H1 (cell line): ENCODE data around the gene METTL6. TPM values are rescaled to one million over a fixed set of nuclear protein-coding genes. Genes with fewer than 3 reads are reported as not detected.

Experiments used
- CTCF ChIA-PET: fragments of 300-600 bp; sonication (Branson Sonifier 250); formaldehyde crosslinking; loops from one replicate; lab custom pipeline; 2021; ENCODE audit not compliant: partially characterized antibody; lab: Charles Lee
- POLR2A ChIA-PET: fragments of 300-600 bp; sonication (Branson Sonifier 250); formaldehyde crosslinking; loops from one replicate; lab custom pipeline; 2021; ENCODE audit warnings: inconsistent platforms; ENCODE audit not compliant: partially characterized antibody; lab: Charles Lee
- DNase-seq, 2 experiments: peaks; one replicate each; pipeline versions ENCODE4 v3.0.0 to v3.0.0-alpha.2; 2010 to 2022; ENCODE audit warnings: low spot score in 2 of 2, low read depth in 1 of 2, mixed read lengths in 1 of 2
- FAIRE-seq: peaks from 2 replicates; lab custom pipeline; 2011; peaks lifted over from hg19 to GRCh38; lab: Jason Lieb, UNC
- H2AFZ ChIP-seq: 2 replicates; pipeline ENCODE4 v1.8.1; 2012; ENCODE audit warnings: low read length, inconsistent platforms
- H2AK5ac ChIP-seq: 2 replicates; pipeline ENCODE4 v1.6.1; 2013; ENCODE audit warnings: low read depth, low read length
- H2BK120ac ChIP-seq: replicated peaks from 2 replicates; pipeline ENCODE3; 2013; ENCODE audit warnings: low read depth, low read length, inconsistent platforms
- H2BK12ac ChIP-seq: 2 replicates; pipeline ENCODE4 v1.6.1; 2013; ENCODE audit warnings: low read depth, low read length
- H2BK15ac ChIP-seq: 2 replicates; pipeline ENCODE4 v1.6.1; 2013; ENCODE audit warnings: low read length
- H2BK20ac ChIP-seq: 2 replicates; pipeline ENCODE4 v1.6.1; 2013; ENCODE audit warnings: low read length
- H2BK5ac ChIP-seq: 2 replicates; pipeline ENCODE4 v1.6.1; 2013; ENCODE audit warnings: low read depth, low read length
- H3K14ac ChIP-seq: 2 replicates; pipeline ENCODE4 v1.6.1; 2013; ENCODE audit warnings: inconsistent platforms; ENCODE audit not compliant: insufficient read length
- H3K18ac ChIP-seq: 2 replicates; pipeline ENCODE4 v1.6.1; 2013; ENCODE audit warnings: low read length; ENCODE audit errors: extremely low read depth
- H3K23ac ChIP-seq: 2 replicates; pipeline ENCODE4 v1.6.1; 2013; ENCODE audit warnings: inconsistent platforms; ENCODE audit not compliant: insufficient read length
- H3K23me2 ChIP-seq: 2 replicates; pipeline ENCODE4 v1.6.1; 2013; ENCODE audit warnings: low read depth, low read length
- H3K27ac ChIP-seq: 2 replicates; pipeline ENCODE4 v1.6.1; 2011; ENCODE audit warnings: low read depth, low read length, inconsistent platforms
- H3K27me3 ChIP-seq, 4 experiments: replicated peaks in 1 of 4; 1 replicate in 1 of 4; 2 replicates in 3 of 4; pipeline versions ENCODE4 v1.6.1 to v1.8.1; 2011 to 2013; ENCODE audit warnings: low read length in 3 of 4, mild to moderate bottlenecking in 3 of 4, inconsistent platforms in 2 of 4, mixed read lengths in 2 of 4, moderate library complexity in 1 of 4; ENCODE audit not compliant: control insufficient read depth in 3 of 4, insufficient read depth in 3 of 4; ENCODE audit errors: extremely low read depth in 1 of 4
- H3K36me3 ChIP-seq, 4 experiments: 2 replicates each; pipeline versions ENCODE4 v1.6.1 to v1.8.1; 2011 to 2013; ENCODE audit warnings: mild to moderate bottlenecking in 4 of 4, low read length in 3 of 4, moderate library complexity in 2 of 4, control low read depth in 1 of 4, inconsistent platforms in 1 of 4; ENCODE audit not compliant: insufficient read depth in 4 of 4, control insufficient read depth in 2 of 4
- H3K4ac ChIP-seq: replicated peaks from 2 replicates; pipeline ENCODE3; 2013; ENCODE audit warnings: low read length, low read depth, mixed read lengths, inconsistent platforms; ENCODE audit not compliant: insufficient read length
- H3K4me1 ChIP-seq, 4 experiments: replicated peaks in 1 of 4; 1 replicate in 1 of 4; 2 replicates in 3 of 4; pipeline versions ENCODE4 v1.6.1 to v1.8.1; 2011 to 2013; ENCODE audit warnings: low read length in 3 of 4, inconsistent platforms in 2 of 4, mixed read lengths in 1 of 4; ENCODE audit not compliant: insufficient read depth in 4 of 4, control insufficient read depth in 3 of 4
- H3K4me2 ChIP-seq, 2 experiments: 2 replicates each; pipeline versions ENCODE4 v1.6.1 to v1.8.1; 2011 to 2013; ENCODE audit warnings: low read depth in 2 of 2, low read length in 2 of 2, control low read depth in 1 of 2, inconsistent platforms in 1 of 2, mild to moderate bottlenecking in 1 of 2; ENCODE audit not compliant: insufficient read depth in 1 of 2
- H3K4me3 ChIP-seq, 4 experiments: fragments of 200-600, 300-600 bp in 1 of 4; sonication (generic), shearing (Covaris generic), sonication (Bioruptor Twin) in 1 of 4; 2 replicates each; pipeline versions ENCODE4 v1.5.1 to v1.8.1; 2011 to 2016; ENCODE audit warnings: low read length in 4 of 4, low read depth in 3 of 4, control low read depth in 2 of 4, inconsistent platforms in 2 of 4, mild to moderate bottlenecking in 2 of 4, mixed read lengths in 1 of 4, moderate library complexity in 1 of 4; ENCODE audit not compliant: insufficient read depth in 2 of 4; ENCODE audit errors: extremely low read depth in 1 of 4
- H3K56ac ChIP-seq: replicated peaks from 2 replicates; pipeline ENCODE3; 2013; ENCODE audit warnings: low read depth, mild to moderate bottlenecking, mixed read lengths, low read length, inconsistent platforms; ENCODE audit not compliant: insufficient read length
- H3K79me1 ChIP-seq: 2 replicates; pipeline ENCODE4 v1.6.1; 2013; ENCODE audit warnings: low read depth, low read length, control low read depth
- H3K79me2 ChIP-seq, 2 experiments: 2 replicates each; pipeline versions ENCODE4 v1.6.1 to v1.8.1; 2012 to 2013; ENCODE audit warnings: low read length in 2 of 2, mild to moderate bottlenecking in 2 of 2, inconsistent platforms in 1 of 2; ENCODE audit not compliant: insufficient read depth in 2 of 2, control insufficient read depth in 1 of 2
- H3K9ac ChIP-seq, 4 experiments: replicated peaks in 1 of 4; 1 replicate in 1 of 4; 2 replicates in 3 of 4; pipeline versions ENCODE4 v1.6.1 to v1.8.1; 2011 to 2013; ENCODE audit warnings: low read depth in 3 of 4, low read length in 3 of 4, control low read depth in 2 of 4, mild to moderate bottlenecking in 2 of 4, moderate library complexity in 2 of 4, inconsistent platforms in 1 of 4; ENCODE audit errors: extremely low read depth in 1 of 4
- H3K9me3 ChIP-seq, 2 experiments: 2 replicates each; pipeline versions ENCODE4 v1.6.1 to v1.8.1; 2012 to 2013; ENCODE audit warnings: mild to moderate bottlenecking in 2 of 2, moderate library complexity in 2 of 2, control low read depth in 1 of 2, inconsistent platforms in 1 of 2, low read depth in 1 of 2, low read length in 1 of 2, mixed read lengths in 1 of 2; ENCODE audit not compliant: insufficient read depth in 2 of 2
- H4K20me1 ChIP-seq, 2 experiments: replicated peaks in 1 of 2; 2 replicates each; pipeline versions ENCODE3 to v1.8.1; 2011 to 2013; ENCODE audit warnings: inconsistent platforms in 2 of 2, low read length in 2 of 2, mild to moderate bottlenecking in 1 of 2; ENCODE audit not compliant: insufficient read depth in 2 of 2, control insufficient read depth in 1 of 2
- H4K5ac ChIP-seq: 2 replicates; pipeline ENCODE4 v1.6.1; 2013; ENCODE audit warnings: low read length, low read depth, mixed read lengths, inconsistent platforms; ENCODE audit not compliant: insufficient read length
- H4K8ac ChIP-seq: 2 replicates; pipeline ENCODE4 v1.8.0; 2013; ENCODE audit warnings: mild to moderate bottlenecking, moderate library complexity, low read length, inconsistent platforms; ENCODE audit not compliant: insufficient read depth; ENCODE audit errors: extremely low read depth
- H4K91ac ChIP-seq: replicated peaks from 2 replicates; pipeline ENCODE3; 2013; ENCODE audit warnings: low read length, mixed read lengths, inconsistent platforms; ENCODE audit not compliant: insufficient read length
- SAP30 ChIP-seq: fragments of 300-600 bp; sonication (generic); IDR thresholded peaks from 2 replicates; pipeline ENCODE4 v1.7.1; 2012; ENCODE audit warnings: low read length, moderate library complexity, mild to moderate bottlenecking, inconsistent platforms; ENCODE audit not compliant: insufficient read depth, insufficient replicate concordance
- WGBS, 2 experiments: shearing (Covaris generic) in 1 of 2; methylation state at CpG; one replicate each; pipeline versions ENCODE4 v1.1.6 to v1.1.7; 2013 to 2015; ENCODE audit warnings: low lambda C conversion rate in 2 of 2, mixed read lengths in 2 of 2, inconsistent platforms in 1 of 2, low coverage in 1 of 2, missing lambda C conversion rate in 1 of 2; ENCODE audit not compliant: insufficient replicate concordance in 2 of 2, insufficient coverage in 1 of 2, insufficient read length in 1 of 2; ENCODE audit errors: extremely low coverage in 1 of 2, missing lambda C conversion rate in 1 of 2; 5-methylcytosine and 5-hydroxymethylcytosine counted together
- polyA plus RNA-seq, 7 experiments: library from polyadenylated mRNA; depleted of rRNA in 3 of 7; stranded (reverse) in 5 of 7; unstranded in 2 of 7; fragments of >200 nt in 5 of 7; fragments of 200-250 nt in 2 of 7; gene quantifications; 1 replicate in 5 of 7; 2 replicates in 1 of 7; 4 replicates in 1 of 7; pipeline versions ENCODE4 v1.2.1 to v1.2.3, GENCODE V29; 2011 to 2013; ENCODE audit warnings: missing spikeins in 2 of 7, mixed read lengths in 2 of 7
- total RNA-seq: library from RNA; stranded (reverse); fragmentation: NEBNext Ultra II Directional; extraction: Animal tissue kit (Norgen Biotek cat#: 25700); gene quantifications from 2 replicates; pipeline ENCODE4 v1.2.1, GENCODE V29; 2021

METTL6 gene
- total and polyA plus RNA-seq, 2 of the 8 experiments (the other 6 are each of a cell fraction or from before 2014, with no cell fraction given): 18.4 to 20.0 TPM

DNA sequence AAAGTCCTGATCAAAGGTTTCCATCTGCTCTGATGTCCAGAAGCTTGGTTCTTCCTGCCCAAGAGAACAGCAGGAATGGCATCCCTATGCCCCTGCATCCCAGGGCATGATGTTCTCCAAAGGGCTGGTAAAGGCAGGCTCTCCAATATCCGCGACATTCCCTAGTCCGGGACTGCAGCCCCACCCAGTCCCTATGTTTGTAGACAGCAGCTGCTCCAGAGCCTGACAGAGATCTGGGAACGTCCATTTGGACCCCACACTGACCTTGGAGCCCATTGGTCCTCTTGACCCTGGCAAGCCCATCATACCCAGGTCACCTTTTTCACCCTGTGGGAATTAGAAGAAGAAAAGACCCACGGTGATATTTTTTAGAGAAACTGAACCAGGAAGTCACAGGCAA is 47.8 kb upstream of the METTL6 start:
- 52% methylated on average over 5 of the region's 5 CpGs; no CpG with 5 or more reads in 1 of the 2 experiments for WGBS, 2 experiments
- FAIRE-seq: no peak
- no peaks in the 10 kb centered on the region for H3K27me3 ChIP-seq

More for the DNA sequence above, 47.8 kb upstream of the METTL6 start:
- Histone ChIP-seq H3K23ac (no peak overlapping the region), H4K20me1 (no peaks in the 10 kb centered on the region), H3K4me1 (peaks cover 0 to 2% (median 0%) of the 10 kb centered on the region in 4 experiments; a peak in 1 of 7 replicates), H3K79me1 (no peaks in the 10 kb centered on the region), H3K9ac (no peak overlapping the region), H2BK12ac (no peak overlapping the region), H3K9me3 (no peaks in the 10 kb centered on the region), H3K14ac (no peak overlapping the region), H3K79me2 (no peaks in the 10 kb centered on the region), H2AK5ac (no peak overlapping the region), H3K4me2 (no peak overlapping the region), H3K27ac (no peak overlapping the region), H2BK20ac (no peak overlapping the region), H3K18ac (no peak overlapping the region), H3K23me2 (no peaks in the 10 kb centered on the region; the same call in 1 of the 2 replicates), H4K91ac (no peak overlapping the region), H4K5ac (no peak overlapping the region), H3K4me3 (no peak overlapping the region), H2BK120ac (no peak overlapping the region), H4K8ac (no peak overlapping the region), H2BK5ac (no peak overlapping the region), H2BK15ac (no peak overlapping the region), H3K36me3 (no peaks in the 10 kb centered on the region), H3K4ac (no peak overlapping the region), H2AFZ (no peak overlapping the region), H3K56ac (no peak overlapping the region)
- DNase-seq: no peak
- ChIA-PET CTCF (no interaction called here), POLR2A (no interaction called here)
- TF ChIP-seq SAP30: no peak
